Measurements from ENCODE around the gene UQCRC1. TPM values are rescaled to one million over a fixed set of nuclear protein-coding genes. Genes with fewer than 3 reads are reported as not detected.
A peak's percentile ranks its signal among the peaks of the same experiment; 100 is the strongest.

UQCRC1 gene
- polyA plus RNA-seq, 3 donors, result 326 to 409 (median 350) TPM

GRCh38 chr3:48598323-48599076 lies 10.9 kb downstream of the UQCRC1 start:
- H4K20me1 ChIP-seq (ENCODE audit: insufficient read depth, low read length), result peaks cover 48% of the 10 kb centered on the region
- no peak overlapping the region for H3K27ac ChIP-seq (ENCODE audit: low read depth in 1 of 2, low read length in 2 of 2)
- H3K4me2 ChIP-seq (replicated peaks; ENCODE audit: extremely low read depth, low read length, poor library complexity, severe bottlenecking), result no peak overlapping the region

GRCh38 chr3:48597408-48597800 lies 12.0 kb downstream of the UQCRC1 start:
- no peak overlapping the region for H3K9ac ChIP-seq (ENCODE audit: insufficient read depth, low read length, poor library complexity, severe bottlenecking)
- peaks cover 6 to 30% of the 10 kb centered on the region in 2 donors for H3K27me3 ChIP-seq (ENCODE audit: control insufficient read depth in 2 of 2, insufficient read depth in 2 of 2, low read length in 2 of 2)
- no peak overlapping the region for H3K27ac ChIP-seq (ENCODE audit: low read depth in 1 of 2, low read length in 2 of 2)
- peaks cover 6 to 14% of the 10 kb centered on the region in 2 donors for H3K4me1 ChIP-seq (ENCODE audit: control insufficient read depth in 1 of 2, insufficient read depth in 2 of 2, low read length in 2 of 2)
- no peaks in the 10 kb centered on the region for H3K9me3 ChIP-seq (replicated peaks in 1 of 2; ENCODE audit: control insufficient read depth in 1 of 2, insufficient read depth in 1 of 2, low read length in 2 of 2)
- Mint-ChIP-seq H3K27ac (peak overlapping the region in 4 of 7 donors; percentile 43 to 77 (median 59)), H3K36me3 (peaks cover 55 to 57% of the 10 kb centered on the region in 2 donors), H3K4me1 (peaks cover 12% of the 10 kb centered on the region), H3K27me3 (ENCODE audit: low read depth in 3 of 3) (peaks cover 37 to 40% (median 38%) of the 10 kb centered on the region in 3 donors), H3K9me3 (peaks cover 0 to 6% (median 0%) of the 10 kb centered on the region in 7 donors), H3K4me3 (no peak overlapping the region)
- H3K79me2 ChIP-seq (ENCODE audit: insufficient read depth, low read length), result no peaks in the 10 kb centered on the region
- TF ChIP-seq CTCF (IDR thresholded peaks at IDR 0.05), result no peak
- peaks cover 47 to 53% of the 10 kb centered on the region in 2 donors for H3K36me3 ChIP-seq (replicated peaks in 1 of 2; ENCODE audit: control insufficient read depth in 1 of 2, insufficient read depth in 2 of 2, low read length in 2 of 2)
- 91% methylated on average over 6 of the region's 6 CpGs for WGBS (ENCODE audit: insufficient coverage)
- intact Hi-C loops (cut with micrococcal nuclease), result no loop called here
- no peak for DNase-seq
- peaks cover 40% of the 10 kb centered on the region for H4K20me1 ChIP-seq (ENCODE audit: insufficient read depth, low read length)
- H2AFZ ChIP-seq (ENCODE audit: insufficient read depth, low read depth, low read length, poor library complexity, severe bottlenecking), result no peak overlapping the region
- H3K4me2 ChIP-seq (replicated peaks; ENCODE audit: extremely low read depth, low read length, poor library complexity, severe bottlenecking), result no peak overlapping the region
- H3K4me3 ChIP-seq (replicated peaks in 1 of 3; ENCODE audit: low read depth in 2 of 3, low read length in 3 of 3), result no peak overlapping the region

More at GRCh38 chr3:48598323-48599076, 10.9 kb downstream of the UQCRC1 start:
- Mint-ChIP-seq H3K9me3 (peaks cover 0 to 6% (median 0%) of the 10 kb centered on the region in 7 donors), H3K4me3 (no peak overlapping the region), H3K27ac (peak overlapping the region in 2 of 7 donors; percentile 30 to 87), H3K4me1 (peaks cover 12% of the 10 kb centered on the region), H3K27me3 (ENCODE audit: low read depth in 3 of 3) (peaks cover 29 to 31% (median 31%) of the 10 kb centered on the region in 3 donors), H3K36me3 (peaks cover 66 to 68% of the 10 kb centered on the region in 2 donors)
- DNase-seq, result no peak
- no peak overlapping the region for H2AFZ ChIP-seq (ENCODE audit: insufficient read depth, low read depth, low read length, poor library complexity, severe bottlenecking)
- H3K4me3 ChIP-seq (replicated peaks in 1 of 3; ENCODE audit: low read depth in 2 of 3, low read length in 3 of 3), result no peak overlapping the region
- 80% methylated on average over 4 of the region's 5 CpGs for WGBS (ENCODE audit: insufficient coverage)
- no peaks in the 10 kb centered on the region for H3K9me3 ChIP-seq (replicated peaks in 1 of 2; ENCODE audit: control insufficient read depth in 1 of 2, insufficient read depth in 1 of 2, low read length in 2 of 2)
- no peak for TF ChIP-seq CTCF (IDR thresholded peaks at IDR 0.05)
- peaks cover 6 to 14% of the 10 kb centered on the region in 2 donors for H3K4me1 ChIP-seq (ENCODE audit: control insufficient read depth in 1 of 2, insufficient read depth in 2 of 2, low read length in 2 of 2)
- peaks cover 58 to 64% of the 10 kb centered on the region in 2 donors for H3K36me3 ChIP-seq (replicated peaks in 1 of 2; ENCODE audit: control insufficient read depth in 1 of 2, insufficient read depth in 2 of 2, low read length in 2 of 2)
- intact Hi-C loops (cut with micrococcal nuclease), result no loop called here
- no peaks in the 10 kb centered on the region for H3K79me2 ChIP-seq (ENCODE audit: insufficient read depth, low read length)
- peaks cover 6 to 27% of the 10 kb centered on the region in 2 donors for H3K27me3 ChIP-seq (ENCODE audit: control insufficient read depth in 2 of 2, insufficient read depth in 2 of 2, low read length in 2 of 2)
- no peak overlapping the region for H3K9ac ChIP-seq (ENCODE audit: insufficient read depth, low read length, poor library complexity, severe bottlenecking)
